HepG2 (cell line): ENCODE data around the gene C5orf47. TPM values are rescaled to one million over a fixed set of nuclear protein-coding genes. Genes with fewer than 3 reads are reported as not detected.

Source experiments
- ATAC-seq: fragments of 200-7000 bp; cut with Tn5 transposase; 3 replicates; pipeline ENCODE4 v1.9.1; 2020; ENCODE audit warnings: mild to moderate bottlenecking, moderate library complexity
- BruUV-seq: library from RNA; stranded (reverse); fragments of 400-500 nt; replicated peaks from 2 replicates; lab custom pipeline; 2021; lab: Mats Ljungman, UMichigan
- CTCF ChIA-PET: fragments of 300-600 bp; formaldehyde crosslinking; extraction: SDS; loops from one replicate; lab custom pipeline; 2021; ENCODE audit warnings: low total read pairs, inconsistent platforms, low intra/inter-chr PET ratio; lab: Yijun Ruan, JAX
- POLR2A ChIA-PET: fragments of 350-600 bp; sonication (Branson Sonifier 250); formaldehyde crosslinking; loops from one replicate; lab custom pipeline; 2020; ENCODE audit warnings: antibody characterized with exemption, inconsistent platforms; lab: Yijun Ruan, JAX
- DNase-seq: peaks from one replicate; pipeline ENCODE4 v3.0.0-alpha.2; 2015; ENCODE audit warnings: low spot score
- FAIRE-seq: peaks from 3 replicates; lab custom pipeline; 2011; peaks lifted over from hg19 to GRCh38; lab: Jason Lieb, UNC
- H2AFZ ChIP-seq: one replicate; pipeline ENCODE4 v1.6.1; 2011; ENCODE audit warnings: low read length, inconsistent platforms
- H3K27ac ChIP-seq: fragments of 300-600 bp; 3 replicates; pipeline ENCODE4 v1.8.0; 2011; ENCODE audit warnings: mixed run types, mild to moderate bottlenecking, mixed read lengths, low read length, inconsistent platforms; ENCODE audit not compliant: insufficient read depth; ENCODE audit errors: extremely low read length
- H3K27me3 ChIP-seq, 2 experiments: fragments of 200-600 bp in 1 of 2; 2 replicates in 1 of 2; 3 replicates in 1 of 2; pipeline versions ENCODE4 v1.6.0 to v1.8.0; 2011; ENCODE audit warnings: low read length in 2 of 2, mild to moderate bottlenecking in 2 of 2, moderate library complexity in 2 of 2, inconsistent platforms in 1 of 2; ENCODE audit not compliant: insufficient read depth in 2 of 2, control insufficient read depth in 1 of 2
- H3K36me3 ChIP-seq, 2 experiments: fragments of 200-600 bp in 1 of 2; replicated peaks in 1 of 2; 2 replicates in 1 of 2; 3 replicates in 1 of 2; pipeline versions ENCODE4 v1.5.1 to v1.8.0; 2011; ENCODE audit warnings: low read length in 2 of 2, inconsistent platforms in 1 of 2; ENCODE audit not compliant: insufficient read depth in 2 of 2, control insufficient read depth in 1 of 2
- H3K4me1 ChIP-seq: 2 replicates; pipeline ENCODE4 v1.5.1; 2012; ENCODE audit warnings: low read length, inconsistent platforms; ENCODE audit not compliant: insufficient read depth
- H3K4me2 ChIP-seq: 2 replicates; pipeline ENCODE4 v1.6.0; 2011; ENCODE audit warnings: low read depth, low read length, inconsistent platforms
- H3K4me3 ChIP-seq, 3 experiments: fragments of 200-600 bp in 1 of 3; sonication (generic), shearing (Covaris generic) in 1 of 3; replicated peaks in 1 of 3; 2 replicates each; pipeline ENCODE4 v1.5.1; 2011 to 2016; ENCODE audit warnings: low read length in 3 of 3, inconsistent platforms in 2 of 3, low read depth in 2 of 3, mild to moderate bottlenecking in 2 of 3, control low read depth in 1 of 3, mixed read lengths in 1 of 3; ENCODE audit not compliant: insufficient read depth in 1 of 3
- H3K79me2 ChIP-seq: one replicate; pipeline ENCODE4 v1.6.1; 2011; ENCODE audit warnings: low read length, inconsistent platforms; ENCODE audit not compliant: insufficient read depth
- H3K9ac ChIP-seq: 2 replicates; pipeline ENCODE4 v1.6.0; 2011; ENCODE audit warnings: mild to moderate bottlenecking, low read depth, low read length, inconsistent platforms; ENCODE audit not compliant: insufficient read depth
- H3K9me3 ChIP-seq: 2 replicates; pipeline ENCODE4 v1.5.1; 2012; ENCODE audit warnings: mild to moderate bottlenecking, low read length
- H4K20me1 ChIP-seq: 2 replicates; pipeline ENCODE4 v1.6.0; 2011; ENCODE audit warnings: inconsistent platforms, mild to moderate bottlenecking, low read length, moderate library complexity; ENCODE audit not compliant: insufficient read depth
- ATF7 ChIP-seq, 2 experiments: fragments of 450-650 bp in 1 of 2; sonication (generic) in 1 of 2; formaldehyde crosslinking in 1 of 2; IDR thresholded peaks; 2 replicates each; pipeline versions ENCODE4 v1.4.0 to v1.6.1; 2016 to 2020; ENCODE audit warnings: antibody characterized with exemption in 1 of 2, mild to moderate bottlenecking in 1 of 2, missing genetic modification reagents in 1 of 2
- CBX1 ChIP-seq: IDR thresholded peaks from one replicate; pipeline ENCODE4 v1.6.1; 2016; ENCODE audit warnings: antibody characterized with exemption, low read depth
- CHCHD3 ChIP-seq: sonication (generic); formaldehyde crosslinking; IDR thresholded peaks from 2 replicates; pipeline ENCODE4 v1.8.0; 2022; ENCODE audit warnings: mild to moderate bottlenecking, missing genetic modification reagents, moderate library complexity
- GATA4 ChIP-seq: sonication (generic); IDR thresholded peaks from 2 replicates; pipeline ENCODE4 v1.6.1; 2016; ENCODE audit warnings: antibody characterized with exemption, low read depth, borderline replicate concordance
- GFI1 ChIP-seq: sonication (generic); formaldehyde crosslinking; IDR thresholded peaks from 2 replicates; pipeline ENCODE4 v1.5.0; 2020; ENCODE audit warnings: missing genetic modification reagents, mild to moderate bottlenecking, borderline replicate concordance
- HOXA5 ChIP-seq: sonication (generic); formaldehyde crosslinking; IDR thresholded peaks from 2 replicates; pipeline ENCODE4 v1.4.0; 2020; ENCODE audit warnings: missing genetic modification reagents
- MAX ChIP-seq: IDR thresholded peaks from 2 replicates; pipeline ENCODE4 v1.6.1; 2012; ENCODE audit warnings: inconsistent platforms
- MAZ ChIP-seq, 2 experiments: sonication (generic) in 1 of 2; formaldehyde crosslinking in 1 of 2; IDR thresholded peaks; 2 replicates each; pipeline versions ENCODE4 v1.5.0 to v1.6.1; 2012 to 2020; ENCODE audit warnings: low read depth in 2 of 2, mild to moderate bottlenecking in 2 of 2, borderline replicate concordance in 1 of 2, improper control_type of control experiment in 1 of 2, low read length in 1 of 2, missing genetic modification reagents in 1 of 2, moderate library complexity in 1 of 2
- MIER3 ChIP-seq: IDR thresholded peaks from 2 replicates; pipeline ENCODE4 v1.6.1; 2016; ENCODE audit warnings: missing compliant biosample characterization, borderline replicate concordance
- NFIB ChIP-seq: sonication (generic); formaldehyde crosslinking; IDR thresholded peaks from 2 replicates; pipeline ENCODE4 v1.9.0; 2021; ENCODE audit warnings: missing genetic modification reagents, mild to moderate bottlenecking, borderline replicate concordance
- POLR2AphosphoS2 ChIP-seq: IDR thresholded peaks from 2 replicates; pipeline ENCODE4 v1.6.1; 2011; ENCODE audit warnings: low read depth, low read length, improper control_type of control experiment
- RXRB ChIP-seq: IDR thresholded peaks from 2 replicates; pipeline ENCODE4 v1.6.1; 2016; ENCODE audit warnings: borderline replicate concordance, missing genetic modification reagents, missing compliant biosample characterization
- SALL1 ChIP-seq: sonication (generic); formaldehyde crosslinking; IDR thresholded peaks from 2 replicates; pipeline ENCODE4 v1.8.0; 2022; ENCODE audit warnings: mild to moderate bottlenecking, missing genetic modification reagents
- SETDB1 ChIP-seq: sonication (generic); formaldehyde crosslinking; IDR thresholded peaks from 2 replicates; pipeline ENCODE4 v1.5.1; 2020; ENCODE audit warnings: missing genetic modification reagents, mild to moderate bottlenecking, borderline replicate concordance
- SOX6 ChIP-seq, 2 experiments: fragments of 450-650 bp in 1 of 2; sonication (generic) in 1 of 2; formaldehyde crosslinking in 1 of 2; IDR thresholded peaks; 2 replicates each; pipeline versions ENCODE4 v1.4.0 to v1.6.1; 2017 to 2020; ENCODE audit warnings: antibody characterized with exemption in 1 of 2, mild to moderate bottlenecking in 1 of 2, missing genetic modification reagents in 1 of 2
- U2AF1 ChIP-seq: fragments of 200-400 bp; formaldehyde crosslinking; optimal IDR thresholded peaks from 2 replicates; pipeline ENCODE3; 2017; ENCODE audit warnings: mild to moderate bottlenecking, low read depth, low read length
- ZNF550 ChIP-seq: sonication (generic); formaldehyde crosslinking; IDR thresholded peaks from 2 replicates; pipeline ENCODE4 v1.4.0; 2020; ENCODE audit warnings: mild to moderate bottlenecking, missing genetic modification reagents, borderline replicate concordance
- ZSCAN5A ChIP-seq: sonication (generic); formaldehyde crosslinking; IDR thresholded peaks from 2 replicates; pipeline ENCODE4 v1.8.0; 2022; ENCODE audit warnings: mild to moderate bottlenecking, missing genetic modification reagents, borderline replicate concordance
- ZZZ3 ChIP-seq: sonication (generic); formaldehyde crosslinking; IDR thresholded peaks from 2 replicates; pipeline ENCODE4 v1.4.0; 2020; ENCODE audit warnings: missing genetic modification reagents, mild to moderate bottlenecking, borderline replicate concordance
- WGBS: methylation state at CpG from one replicate; pipeline ENCODE4 v1.1.6; 2017; ENCODE audit warnings: low lambda C conversion rate; 5-methylcytosine and 5-hydroxymethylcytosine counted together
- in situ Hi-C: cut with HindIII; loops from 2 replicates; pipeline ENCODE4 v1.10.0; 2017; ENCODE audit warnings: low pct_unique_long_range_greater_than_20kb; ENCODE audit not compliant: extremely low pct_ligation_motif_present
- intact Hi-C: fragments of 100-400 bp; cut with micrococcal nuclease; formaldehyde crosslinking; loops from one replicate; pipeline ENCODE4 v1.10.0; 2022; ENCODE audit not compliant: unreplicated experiment
- polyA plus RNA-seq, 8 experiments: library from polyadenylated mRNA; depleted of rRNA in 3 of 8; stranded (reverse) in 7 of 8; unstranded in 1 of 8; fragments of >200 nt; fragmentation: Illumina TruSeq in 4 of 8; extraction: Trizol in 4 of 8; gene quantifications; 2 replicates each; pipeline versions ENCODE4 v1.2.1 to v1.2.3, GENCODE V29; 2011 to 2016; ENCODE audit warnings: low read depth in 4 of 8, missing spikeins in 1 of 8, mixed read lengths in 1 of 8; ENCODE audit not compliant: insufficient read depth in 1 of 8
- total RNA-seq, 5 experiments: library from RNA; depleted of rRNA; stranded (reverse); fragments of >200 nt; fragmentation: Illumina TruSeq; extraction: Trizol; gene quantifications; 2 replicates each; pipeline ENCODE4 v1.2.3, GENCODE V29; 2016; ENCODE audit warnings: low read depth in 1 of 5
- TF ChIP-seq, protein P1 (sequence below): sonication (generic); formaldehyde crosslinking; IDR thresholded peaks from 2 replicates; pipeline ENCODE4 v1.4.0; 2020; ENCODE audit warnings: low read depth, mild to moderate bottlenecking, missing genetic modification reagents

Gene C5orf47
- total and polyA plus RNA-seq, 2 of the 13 experiments (the other 11 are each of a cell fraction or from before 2014, with no cell fraction given): not detected

- H3K36me3 ChIP-seq: no peaks in the 10 kb centered on the region
- peaks cover 72% of the 10 kb centered on the region for H3K4me1 ChIP-seq
- H3K27ac ChIP-seq: peak overlapping the region; percentile 85
- H3K4me2 ChIP-seq: peak overlapping the region; percentile 68
- no peak overlapping the region for H2AFZ ChIP-seq
- peak; percentile 96 for FAIRE-seq
- ATAC-seq: peak; percentile 84
- WGBS: 50% methylated on average over 12 of the region's 12 CpGs
- intact Hi-C loops (loop anchor here (1.0 to 5.0 kb wide), 3 partner anchors 16 to 203 kb away; no protein-coding TSS in a partner anchor), in situ Hi-C loops (loop anchor here (5.0 to 25.0 kb wide), 4 partner anchors 37 to 352 kb away; partner anchors contain the start of gene BOD1)
- no peaks in the 10 kb centered on the region for H3K79me2 ChIP-seq
- H4K20me1 ChIP-seq: no peaks in the 10 kb centered on the region
- CTCF ChIA-PET: no interaction called here
- no peaks in the 10 kb centered on the region for H3K27me3 ChIP-seq
- peak overlapping the region; percentile 22 to 53 (median 40); a peak in 5 of 6 replicates for H3K4me3 ChIP-seq
- peak overlapping the region; percentile 71 for H3K9ac ChIP-seq
- BruUV-seq: no TSS peak
- H3K9me3 ChIP-seq: no peaks in the 10 kb centered on the region
- POLR2A ChIA-PET: interaction anchor here (0.7 to 3.3 kb wide), 26 partner anchors 8 to 641 kb away, joined by 3 to 44 read pairs (median 6); partner anchors contain the start of genes BOD1, CPEB4 and STC2
- peak; percentile 97 for DNase-seq
- TF ChIP-seq ZZZ3 (no peak), POLR2AphosphoS2 (no peak), HOXA5 (CRISPR knock-in tag) (peak; percentile 26; the same call in 1 of the 2 replicates), CHCHD3 (no peak), SETDB1 (CRISPR knock-in tag) (no peak), GATA4 (peak; percentile 49; the same call in 1 of the 2 replicates), GFI1 (CRISPR knock-in tag) (no peak; the same call in 1 of the 2 replicates), NFIB (CRISPR knock-in tag) (no peak), RXRB (CRISPR knock-in tag) (peak; percentile 90), MAZ (IDR thresholded peaks at IDR 0.05; ENCODE audit: borderline replicate concordance, low read depth, low read length) (no peak; the same call in 1 of the 2 replicates), MAZ (CRISPR knock-in tag; IDR thresholded peaks at IDR 0.05; ENCODE audit: low read depth) (no peak), SOX6 (IDR thresholded peaks at IDR 0.05) (no peak), SOX6 (CRISPR knock-in tag; IDR thresholded peaks at IDR 0.05) (peak; percentile 95), ZSCAN5A (CRISPR knock-in tag) (no peak), MIER3 (peak; percentile 82; the same call in 1 of the 2 replicates), MAX (peak; percentile 82), ZNF550 (CRISPR knock-in tag) (no peak), ATF7 (IDR thresholded peaks at IDR 0.05) (no peak), ATF7 (CRISPR knock-in tag; IDR thresholded peaks at IDR 0.05) (0 out of 2 replicates have a peak, but pooled peaks have one; percentile 18), U2AF1 (no peak), SALL1 (CRISPR knock-in tag) (peak; percentile 79), CBX1 (no peak)
- TF ChIP-seq, protein P1, sequence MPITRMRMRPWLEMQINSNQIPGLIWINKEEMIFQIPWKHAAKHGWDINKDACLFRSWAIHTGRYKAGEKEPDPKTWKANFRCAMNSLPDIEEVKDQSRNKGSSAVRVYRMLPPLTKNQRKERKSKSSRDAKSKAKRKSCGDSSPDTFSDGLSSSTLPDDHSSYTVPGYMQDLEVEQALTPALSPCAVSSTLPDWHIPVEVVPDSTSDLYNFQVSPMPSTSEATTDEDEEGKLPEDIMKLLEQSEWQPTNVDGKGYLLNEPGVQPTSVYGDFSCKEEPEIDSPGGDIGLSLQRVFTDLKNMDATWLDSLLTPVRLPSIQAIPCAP (CRISPR knock-in tag): no peak
Measured at GRCh38 chr5:173969167-173970049, 19.6 kb upstream of the C5orf47 start.
